IMR-90 (cell line): ENCODE data around the gene AATF. TPM values are rescaled to one million over a fixed set of nuclear protein-coding genes. Genes with fewer than 3 reads are reported as not detected.

Experiments used
- ATAC-seq: fragments of 200-7000 bp; cut with Tn5 transposase; 2 replicates; pipeline ENCODE4 v1.9.1; 2020; ENCODE audit warnings: low read depth, mild to moderate bottlenecking, moderate library complexity
- BruUV-seq: library from RNA; stranded (reverse); fragments of 400-500 nt; replicated peaks from 2 replicates; lab custom pipeline; 2021; lab: Mats Ljungman, UMichigan
- CTCF ChIA-PET: fragments of 300-600 bp; formaldehyde crosslinking; extraction: SDS; loops from one replicate; lab custom pipeline; 2021; ENCODE audit warnings: antibody characterized with exemption; lab: Yijun Ruan, JAX
- POLR2A ChIA-PET: fragments of 300-600 bp; sonication (Branson Sonifier 250); formaldehyde crosslinking; loops from one replicate; lab custom pipeline; 2022; ENCODE audit warnings: antibody characterized with exemption; ENCODE audit not compliant: unreplicated experiment; lab: Charles Lee
- DNase-seq: peaks from one replicate; pipeline ENCODE4 v3.0.0; 2013
- H2AFZ ChIP-seq: replicated peaks from 2 replicates; pipeline ENCODE3; 2013; ENCODE audit warnings: low read length, mild to moderate bottlenecking; ENCODE audit not compliant: poor library complexity
- H2AK5ac ChIP-seq: 2 replicates; pipeline ENCODE4 v1.6.1; 2013; ENCODE audit warnings: low read depth, low read length, inconsistent platforms
- H2AK9ac ChIP-seq: replicated peaks from 2 replicates; pipeline ENCODE3; 2013; ENCODE audit warnings: mild to moderate bottlenecking, low read depth, low read length, moderate library complexity; ENCODE audit not compliant: poor library complexity
- H2BK120ac ChIP-seq: 2 replicates; pipeline ENCODE4 v1.6.1; 2013; ENCODE audit warnings: low read depth, low read length, inconsistent platforms
- H2BK15ac ChIP-seq: 3 replicates; pipeline ENCODE4 v1.6.1; 2013; ENCODE audit warnings: low read depth, low read length, inconsistent platforms
- H2BK20ac ChIP-seq: 2 replicates; pipeline ENCODE4 v1.6.1; 2013; ENCODE audit warnings: low read depth, mild to moderate bottlenecking, inconsistent platforms, low read length, moderate library complexity
- H2BK5ac ChIP-seq: 2 replicates; pipeline ENCODE4 v1.6.1; 2013; ENCODE audit warnings: mild to moderate bottlenecking, low read depth, low read length, inconsistent platforms; ENCODE audit not compliant: poor library complexity, severe bottlenecking
- H3K14ac ChIP-seq: replicated peaks from 2 replicates; pipeline ENCODE4 v1.6.1; 2013; ENCODE audit warnings: low read depth, low read length, inconsistent platforms
- H3K18ac ChIP-seq: 2 replicates; pipeline ENCODE4 v1.6.1; 2013; ENCODE audit warnings: low read depth, low read length, control low read depth
- H3K23ac ChIP-seq: 2 replicates; pipeline ENCODE4 v1.6.1; 2013; ENCODE audit warnings: low read depth, low read length, inconsistent platforms
- H3K27ac ChIP-seq: 2 replicates; pipeline ENCODE4 v1.5.1; 2013; ENCODE audit warnings: mild to moderate bottlenecking, control low read depth, low read length; ENCODE audit not compliant: insufficient read depth
- H3K27me3 ChIP-seq: 2 replicates; pipeline ENCODE4 v1.6.1; 2013; ENCODE audit warnings: low read length; ENCODE audit not compliant: control insufficient read depth, insufficient read depth
- H3K36me3 ChIP-seq: 2 replicates; pipeline ENCODE4 v1.6.1; 2013; ENCODE audit warnings: low read length, mixed read lengths; ENCODE audit not compliant: control insufficient read depth, insufficient read depth
- H3K4ac ChIP-seq: 2 replicates; pipeline ENCODE4 v1.6.1; 2013; ENCODE audit warnings: low read depth, low read length, inconsistent platforms
- H3K4me1 ChIP-seq: 2 replicates; pipeline ENCODE4 v1.6.1; 2013; ENCODE audit warnings: low read length, mixed read lengths; ENCODE audit not compliant: control insufficient read depth, insufficient read depth
- H3K4me2 ChIP-seq: 2 replicates; pipeline ENCODE4 v1.6.1; 2013; ENCODE audit warnings: low read depth, mild to moderate bottlenecking, control low read depth, low read length, moderate library complexity
- H3K4me3 ChIP-seq: 2 replicates; pipeline ENCODE4 v1.5.1; 2013; ENCODE audit warnings: low read depth, mild to moderate bottlenecking, control low read depth, low read length, moderate library complexity; ENCODE audit not compliant: insufficient read depth
- H3K56ac ChIP-seq: 2 replicates; pipeline ENCODE4 v1.6.1; 2013; ENCODE audit warnings: low read length, inconsistent platforms; ENCODE audit not compliant: insufficient read depth; ENCODE audit errors: extremely low read depth
- H3K79me1 ChIP-seq, 2 experiments: 2 replicates each; pipeline ENCODE4 v1.6.1; 2013; ENCODE audit warnings: low read length in 2 of 2, inconsistent platforms in 1 of 2, low read depth in 1 of 2
- H3K9ac ChIP-seq: 2 replicates; pipeline ENCODE4 v1.6.1; 2013; ENCODE audit warnings: low read depth, low read length, control low read depth
- H3K9me1 ChIP-seq: 2 replicates; pipeline ENCODE4 v1.6.1; 2013; ENCODE audit warnings: low read length, inconsistent platforms; ENCODE audit not compliant: insufficient read depth
- H3K9me3 ChIP-seq: 2 replicates; pipeline ENCODE4 v1.6.1; 2013; ENCODE audit warnings: low read length; ENCODE audit not compliant: control insufficient read depth, insufficient read depth
- H4K20me1 ChIP-seq: 2 replicates; pipeline ENCODE4 v1.6.1; 2013; ENCODE audit warnings: low read length, inconsistent platforms; ENCODE audit not compliant: insufficient read depth
- H4K5ac ChIP-seq: 2 replicates; pipeline ENCODE4 v1.6.1; 2013; ENCODE audit warnings: mild to moderate bottlenecking, low read depth, low read length, control low read depth
- H4K8ac ChIP-seq, 2 experiments: 2 replicates each; pipeline ENCODE4 v1.6.1; 2013; ENCODE audit warnings: low read depth in 2 of 2, low read length in 2 of 2, control low read depth in 1 of 2, inconsistent platforms in 1 of 2
- H4K91ac ChIP-seq: 2 replicates; pipeline ENCODE4 v1.6.1; 2013; ENCODE audit warnings: low read depth, low read length, inconsistent platforms; ENCODE audit not compliant: insufficient read depth
- BHLHE40 ChIP-seq: fragments of 150-350 bp; IDR thresholded peaks from 2 replicates; pipeline ENCODE4 v1.6.1; 2016; ENCODE audit warnings: mild to moderate bottlenecking, low read depth, low read length
- MAFK ChIP-seq: IDR thresholded peaks from 2 replicates; pipeline ENCODE4 v1.6.1; 2012; ENCODE audit warnings: low read depth, low read length, improper control_type of control experiment
- POLR2A ChIP-seq: IDR thresholded peaks from 2 replicates; pipeline ENCODE4 v1.6.1; 2012; ENCODE audit warnings: mild to moderate bottlenecking, low read depth, low read length
- WGBS, 2 experiments: methylation state at CpG; one replicate each; pipeline versions ENCODE4 v1.1.5 to v1.1.7; 2013; ENCODE audit warnings: missing lambda C conversion rate in 2 of 2; ENCODE audit not compliant: insufficient read length in 1 of 2; ENCODE audit errors: extremely low coverage in 2 of 2; 5-methylcytosine and 5-hydroxymethylcytosine counted together
- dilution Hi-C: fragments of 300-500 bp; cut with HindIII; formaldehyde crosslinking; loops from one replicate; pipeline ENCODE4 v1.14.3; 2018; ENCODE audit warnings: low sequenced_read_pairs; ENCODE audit not compliant: unreplicated experiment
- in situ Hi-C: fragments of 300-500 bp; cut with MboI; formaldehyde crosslinking; loops from 3 replicates; pipeline ENCODE4 v1.14.3; 2019; ENCODE audit warnings: low sequenced_read_pairs, inconsistent platforms, mixed read lengths
- intact Hi-C: fragments of 100-400 bp; cut with micrococcal nuclease; formaldehyde crosslinking; loops from 2 replicates; pipeline ENCODE4 v1.10.0; 2022
- polyA plus RNA-seq, 3 experiments: library from polyadenylated mRNA; depleted of rRNA; stranded (reverse); fragments of >200 nt; gene quantifications; 2 replicates each; pipeline ENCODE4 v1.2.3, GENCODE V29; 2012; ENCODE audit warnings: low replicate concordance in 1 of 3
- total RNA-seq: library from RNA; depleted of rRNA; stranded (reverse); fragments of >200 nt; gene quantifications from 2 replicates; pipeline ENCODE4 v1.2.3, GENCODE V29; 2012

The AATF gene
- total and polyA plus RNA-seq, 2 of the 4 experiments (the other 2 are of a cell fraction): 21.0 to 34.8 TPM

- ATAC-seq: peak; percentile 40; the same call in 1 of the 2 replicates
- Histone ChIP-seq H3K9me3 (no peaks in the 10 kb centered on the region), H2BK120ac (no peak overlapping the region), H3K27me3 (peaks cover 19% of the 10 kb centered on the region), H2BK20ac (no peak overlapping the region), H3K9me1 (no peaks in the 10 kb centered on the region; the same call in 1 of the 2 replicates), H3K14ac (no peak overlapping the region), H2AK5ac (no peak overlapping the region), H3K4me2 (no peak overlapping the region), H3K9ac (no peak overlapping the region), H3K56ac (no peak overlapping the region), H3K23ac (no peak overlapping the region), H2BK5ac (no peak overlapping the region), H4K8ac (no peak overlapping the region), H4K5ac (no peak overlapping the region), H4K91ac (no peak overlapping the region), H2AK9ac (no peak overlapping the region), H3K4me1 (peaks cover 3% of the 10 kb centered on the region; the same call in 1 of the 2 replicates), H3K18ac (no peak overlapping the region), H4K20me1 (no peaks in the 10 kb centered on the region), H3K4ac (no peak overlapping the region), H3K27ac (no peak overlapping the region), H3K4me3 (no peak overlapping the region), H2BK15ac (no peak overlapping the region), H3K79me1 (no peaks in the 10 kb centered on the region), H2AFZ (no peak overlapping the region), H3K36me3 (peaks cover 7% of the 10 kb centered on the region)
- dilution Hi-C loops: loop anchor here (25.0 kb wide), 1 partner anchor 424 kb away; no protein-coding TSS in a partner anchor
- CTCF ChIA-PET: interaction anchor here (2.0 kb wide), 1 partner anchor 13 kb away, joined by 8 read pairs; no protein-coding TSS in a partner anchor
- POLR2A ChIA-PET: no interaction called here
- TF ChIP-seq BHLHE40 (peak; percentile 60; the same call in 1 of the 2 replicates), MAFK (no peak), POLR2A (no peak)
- intact Hi-C loops: no loop called here
- no CpG with 5 or more reads among the region's 7 CpGs for WGBS, 2 experiments
- no peak for DNase-seq
- in situ Hi-C loops: no loop called here
- no TSS peak for BruUV-seq
Measured at GRCh38 chr17:37060928-37061327, 112.2 kb downstream of the AATF start.
